HG02943 (cell line): Measurements from ENCODE around the gene MIGA2.

Source experiments
- ATAC-seq: cut with Tn5 transposase; IDR thresholded peaks from one replicate; pipeline ENCODE4 v1.9.1; 2021; ENCODE audit warnings: mild to moderate bottlenecking, low read depth, moderate library complexity; ENCODE audit not compliant: unreplicated experiment

Gene MIGA2

GRCh38 chr9:129069862-129070641, 33.6 kb downstream of the MIGA2 start:
- ATAC-seq = no peak

GRCh38 chr9:129070696-129071525, 34.5 kb downstream of the MIGA2 start:
- ATAC-seq = no peak

GRCh38 chr9:129071526-129072126, 35.2 kb downstream of the MIGA2 start:
- ATAC-seq = no peak

GRCh38 chr9:129072171-129072570, 35.7 kb downstream of the MIGA2 start:
- no peak for ATAC-seq

GRCh38 chr9:129073404-129073803, 37.0 kb downstream of the MIGA2 start:
- ATAC-seq = no peak

- no peak for ATAC-seq
These were observed 37.7 kb downstream of the MIGA2 start for GRCh38 chr9:129074106-129074505.

- ATAC-seq = no peak
These were observed 39.7 kb downstream of the MIGA2 start for GRCh38 chr9:129075996-129076639.

GRCh38 chr9:129076640-129077037, 40.2 kb downstream of the MIGA2 start:
- ATAC-seq = no peak

GRCh38 chr9:129077236-129077635, 40.8 kb downstream of the MIGA2 start:
- ATAC-seq = no peak

GRCh38 chr9:129078691-129079503, 42.5 kb downstream of the MIGA2 start:
- no peak for ATAC-seq

- no peak for ATAC-seq
These were observed 43.4 kb downstream of the MIGA2 start for GRCh38 chr9:129079829-129080228.

GRCh38 chr9:129080298-129080600, 43.8 kb downstream of the MIGA2 start:
- ATAC-seq = no peak

- peak; percentile 90 for ATAC-seq
These were observed 44.4 kb downstream of the MIGA2 start, which contains the start of gene DOLPP1 for GRCh38 chr9:129080601-129081387. DOLPP1 (plus strand) TSS chr9:129081111; CDS start chr9:129081132, 21 bp downstream.

GRCh38 chr9:129081388-129081904, 45.0 kb downstream of the MIGA2 start:
- no peak for ATAC-seq

- no peak for ATAC-seq
These were observed 47.7 kb downstream of the MIGA2 start for GRCh38 chr9:129084087-129084486.

- no peak for ATAC-seq
These were observed 52.8 kb downstream of the MIGA2 start for GRCh38 chr9:129089246-129089645.

- ATAC-seq = no peak
These were observed 57.4 kb downstream of the MIGA2 start for GRCh38 chr9:129093602-129094386.
